ENCODE data around the gene PRM1.
A peak's percentile ranks its signal among the peaks of the same experiment; 100 is the strongest.

DNA sequence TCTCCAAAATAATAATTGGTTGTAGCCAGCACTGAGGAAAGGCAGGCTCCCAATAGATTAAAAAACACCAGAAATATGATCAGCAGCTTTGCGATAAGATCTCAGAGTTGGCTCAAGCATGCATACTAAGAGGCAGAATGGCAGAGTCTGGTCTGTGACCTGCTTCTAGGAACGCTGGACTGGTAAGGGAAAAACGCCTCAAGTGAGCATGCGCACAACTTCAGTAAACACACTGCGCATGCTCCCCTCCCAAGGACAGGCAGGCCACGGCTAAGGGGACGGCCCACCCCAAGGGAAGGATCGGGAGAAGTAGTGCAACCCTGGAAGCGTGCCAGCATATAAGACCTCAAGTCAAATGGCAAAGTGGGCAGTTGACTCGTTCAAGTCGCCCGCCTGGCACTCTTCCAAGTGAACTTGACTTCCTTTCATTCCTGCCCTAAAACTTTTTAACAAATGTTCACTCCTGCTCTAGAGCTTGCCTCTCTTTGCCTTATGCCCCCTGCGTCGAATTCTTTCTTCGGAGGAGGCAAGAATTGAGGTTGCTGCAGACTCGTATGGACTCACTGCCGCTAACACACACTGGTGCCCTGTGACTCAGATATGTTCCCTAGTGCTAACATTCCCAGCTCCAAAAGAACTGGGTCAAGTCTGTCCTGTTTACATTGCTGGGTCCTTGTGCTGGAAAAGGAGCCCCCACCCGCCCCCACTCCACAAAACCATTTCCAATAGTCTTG is 22.4 kb upstream of the PRM1 start:
- TF ChIP-seq ZNF556 (CRISPR knock-in tag; IDR thresholded peaks at IDR 0.05; ENCODE audit: borderline replicate concordance), result peak; percentile 32; the same call in 1 of the 2 replicates
- TF ChIP-seq RNF2 (conservative IDR thresholded peaks at IDR 0.05; ENCODE audit: low read depth), result no peak
- TF ChIP-seq, protein P1, sequence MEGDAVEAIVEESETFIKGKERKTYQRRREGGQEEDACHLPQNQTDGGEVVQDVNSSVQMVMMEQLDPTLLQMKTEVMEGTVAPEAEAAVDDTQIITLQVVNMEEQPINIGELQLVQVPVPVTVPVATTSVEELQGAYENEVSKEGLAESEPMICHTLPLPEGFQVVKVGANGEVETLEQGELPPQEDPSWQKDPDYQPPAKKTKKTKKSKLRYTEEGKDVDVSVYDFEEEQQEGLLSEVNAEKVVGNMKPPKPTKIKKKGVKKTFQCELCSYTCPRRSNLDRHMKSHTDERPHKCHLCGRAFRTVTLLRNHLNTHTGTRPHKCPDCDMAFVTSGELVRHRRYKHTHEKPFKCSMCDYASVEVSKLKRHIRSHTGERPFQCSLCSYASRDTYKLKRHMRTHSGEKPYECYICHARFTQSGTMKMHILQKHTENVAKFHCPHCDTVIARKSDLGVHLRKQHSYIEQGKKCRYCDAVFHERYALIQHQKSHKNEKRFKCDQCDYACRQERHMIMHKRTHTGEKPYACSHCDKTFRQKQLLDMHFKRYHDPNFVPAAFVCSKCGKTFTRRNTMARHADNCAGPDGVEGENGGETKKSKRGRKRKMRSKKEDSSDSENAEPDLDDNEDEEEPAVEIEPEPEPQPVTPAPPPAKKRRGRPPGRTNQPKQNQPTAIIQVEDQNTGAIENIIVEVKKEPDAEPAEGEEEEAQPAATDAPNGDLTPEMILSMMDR (CRISPR knock-in tag; IDR thresholded peaks at IDR 0.05), result no peak
- no peak for TF ChIP-seq EZH2 (conservative IDR thresholded peaks at IDR 0.05; ENCODE audit: low read depth, low read length)
- no peak for TF ChIP-seq MATR3 (CRISPR knock-in tag; IDR thresholded peaks at IDR 0.05)
- TF ChIP-seq, protein P2, sequence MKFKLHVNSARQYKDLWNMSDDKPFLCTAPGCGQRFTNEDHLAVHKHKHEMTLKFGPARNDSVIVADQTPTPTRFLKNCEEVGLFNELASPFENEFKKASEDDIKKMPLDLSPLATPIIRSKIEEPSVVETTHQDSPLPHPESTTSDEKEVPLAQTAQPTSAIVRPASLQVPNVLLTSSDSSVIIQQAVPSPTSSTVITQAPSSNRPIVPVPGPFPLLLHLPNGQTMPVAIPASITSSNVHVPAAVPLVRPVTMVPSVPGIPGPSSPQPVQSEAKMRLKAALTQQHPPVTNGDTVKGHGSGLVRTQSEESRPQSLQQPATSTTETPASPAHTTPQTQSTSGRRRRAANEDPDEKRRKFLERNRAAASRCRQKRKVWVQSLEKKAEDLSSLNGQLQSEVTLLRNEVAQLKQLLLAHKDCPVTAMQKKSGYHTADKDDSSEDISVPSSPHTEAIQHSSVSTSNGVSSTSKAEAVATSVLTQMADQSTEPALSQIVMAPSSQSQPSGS (CRISPR knock-in tag; IDR thresholded peaks at IDR 0.05), result no peak; the same call in 1 of the 2 replicates
- TF ChIP-seq ZNF441 (CRISPR knock-in tag; IDR thresholded peaks at IDR 0.05; ENCODE audit: borderline replicate concordance), result no peak
- TF ChIP-seq TCF7 (IDR thresholded peaks at IDR 0.05; ENCODE audit: low read depth), result no peak
- TF ChIP-seq BRCA1 (CRISPR knock-in tag; IDR thresholded peaks at IDR 0.05), result no peak
- TF ChIP-seq, protein P3, sequence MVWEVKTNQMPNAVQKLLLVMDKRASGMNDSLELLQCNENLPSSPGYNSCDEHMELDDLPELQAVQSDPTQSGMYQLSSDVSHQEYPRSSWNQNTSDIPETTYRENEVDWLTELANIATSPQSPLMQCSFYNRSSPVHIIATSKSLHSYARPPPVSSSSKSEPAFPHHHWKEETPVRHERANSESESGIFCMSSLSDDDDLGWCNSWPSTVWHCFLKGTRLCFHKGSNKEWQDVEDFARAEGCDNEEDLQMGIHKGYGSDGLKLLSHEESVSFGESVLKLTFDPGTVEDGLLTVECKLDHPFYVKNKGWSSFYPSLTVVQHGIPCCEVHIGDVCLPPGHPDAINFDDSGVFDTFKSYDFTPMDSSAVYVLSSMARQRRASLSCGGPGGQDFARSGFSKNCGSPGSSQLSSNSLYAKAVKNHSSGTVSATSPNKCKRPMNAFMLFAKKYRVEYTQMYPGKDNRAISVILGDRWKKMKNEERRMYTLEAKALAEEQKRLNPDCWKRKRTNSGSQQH (CRISPR knock-in tag; IDR thresholded peaks at IDR 0.05; ENCODE audit: low read depth), result no peak
- TF ChIP-seq, protein P4, sequence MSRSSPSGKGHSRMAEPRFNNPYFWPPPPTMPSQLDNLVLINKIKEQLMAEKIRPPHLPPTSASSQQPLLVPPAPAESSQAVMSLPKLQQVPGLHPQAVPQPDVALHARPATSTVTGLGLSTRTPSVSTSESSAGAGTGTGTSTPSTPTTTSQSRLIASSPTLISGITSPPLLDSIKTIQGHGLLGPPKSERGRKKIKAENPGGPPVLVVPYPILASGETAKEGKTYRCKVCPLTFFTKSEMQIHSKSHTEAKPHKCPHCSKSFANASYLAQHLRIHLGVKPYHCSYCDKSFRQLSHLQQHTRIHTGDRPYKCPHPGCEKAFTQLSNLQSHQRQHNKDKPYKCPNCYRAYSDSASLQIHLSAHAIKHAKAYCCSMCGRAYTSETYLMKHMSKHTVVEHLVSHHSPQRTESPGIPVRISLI (CRISPR knock-in tag; IDR thresholded peaks at IDR 0.05; ENCODE audit: borderline replicate concordance), result no peak
- no peak for TF ChIP-seq ZNF333 (CRISPR knock-in tag; IDR thresholded peaks at IDR 0.05; ENCODE audit: borderline replicate concordance)
- TF ChIP-seq RFX5 (IDR thresholded peaks at IDR 0.05; ENCODE audit: low read depth, low read length), result no peak
